Rectal smooth muscle tissue (tissue), 1 donor: ENCODE data around the gene RPS18.
A peak's percentile ranks its signal among the peaks of the same experiment; 100 is the strongest.
"Not testable (repeated sequence)": the region's sequence is repeated elsewhere in the genome, so short reads cannot be mapped to it uniquely, and the experiment has no call there.

ENCODE experiments used
- H3K27ac ChIP-seq: one replicate; pipeline ENCODE4 v1.7.0; 2013; ENCODE audit warnings: low read depth, low read length, inconsistent platforms
- H3K27me3 ChIP-seq: one replicate; pipeline ENCODE4 v1.7.0; 2013; ENCODE audit warnings: low read length; ENCODE audit not compliant: control insufficient read depth, insufficient read depth
- H3K36me3 ChIP-seq: one replicate; pipeline ENCODE4 v1.7.0; 2013; ENCODE audit warnings: low read length; ENCODE audit not compliant: control insufficient read depth, insufficient read depth
- H3K4me1 ChIP-seq: one replicate; pipeline ENCODE4 v1.7.0; 2013; ENCODE audit warnings: low read length; ENCODE audit not compliant: control insufficient read depth, insufficient read depth
- H3K4me3 ChIP-seq: one replicate; pipeline ENCODE4 v1.7.0; 2013; ENCODE audit warnings: low read length
- H3K9ac ChIP-seq: one replicate; pipeline ENCODE4 v1.7.0; 2013; ENCODE audit warnings: low read length

RPS18 gene

DNA sequence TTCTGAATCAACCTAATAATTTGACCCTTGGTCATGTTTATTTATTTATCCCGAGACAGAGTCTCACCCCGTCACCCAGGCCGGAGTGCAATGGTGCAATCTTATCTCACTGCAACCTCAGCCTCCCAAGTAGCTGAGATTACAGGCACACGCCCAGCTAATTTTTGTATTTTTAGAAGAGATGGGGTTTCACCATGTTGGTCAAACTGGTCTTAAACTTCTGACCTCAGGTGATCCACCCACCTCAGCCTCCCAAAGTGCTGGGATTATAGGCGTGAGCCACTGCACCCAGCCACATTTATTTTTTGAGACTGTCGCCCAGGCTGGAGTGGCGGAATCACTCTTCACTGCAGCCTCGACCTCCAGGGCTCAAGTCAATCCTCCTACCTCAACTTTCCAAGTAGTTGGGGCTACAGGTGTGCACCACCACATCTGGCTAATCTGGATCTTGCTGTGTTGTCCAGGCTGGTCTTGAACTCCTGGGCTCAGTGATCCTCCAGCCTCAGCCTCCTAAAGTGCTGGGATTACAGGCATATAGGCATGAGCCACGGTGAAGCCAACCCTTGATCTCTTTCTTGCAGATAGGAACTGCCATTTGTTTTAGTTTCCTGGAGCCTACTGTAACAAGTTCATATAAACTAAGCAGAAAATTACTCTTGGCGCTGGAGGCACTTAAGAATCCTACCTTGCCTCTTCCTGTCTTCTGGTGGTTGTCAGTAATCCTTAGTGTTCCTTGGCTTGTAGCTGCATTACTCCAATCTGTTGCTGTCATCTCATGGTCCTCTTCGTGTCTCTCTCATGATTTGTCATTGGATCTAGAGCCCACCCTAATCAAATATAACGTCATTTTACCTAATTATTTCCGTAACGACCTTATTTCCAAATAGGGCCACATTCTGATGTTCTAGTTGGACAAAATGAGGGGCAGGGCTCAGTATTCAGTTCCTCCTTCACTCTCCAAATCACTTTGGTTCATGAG is 2.3 kb downstream of the RPS18 start:
- peak overlapping the region; percentile 6 for H3K4me3 ChIP-seq
- H3K36me3 ChIP-seq, result peaks cover 23% of the 10 kb centered on the region
- H3K27ac ChIP-seq, result no peak overlapping the region

DNA sequence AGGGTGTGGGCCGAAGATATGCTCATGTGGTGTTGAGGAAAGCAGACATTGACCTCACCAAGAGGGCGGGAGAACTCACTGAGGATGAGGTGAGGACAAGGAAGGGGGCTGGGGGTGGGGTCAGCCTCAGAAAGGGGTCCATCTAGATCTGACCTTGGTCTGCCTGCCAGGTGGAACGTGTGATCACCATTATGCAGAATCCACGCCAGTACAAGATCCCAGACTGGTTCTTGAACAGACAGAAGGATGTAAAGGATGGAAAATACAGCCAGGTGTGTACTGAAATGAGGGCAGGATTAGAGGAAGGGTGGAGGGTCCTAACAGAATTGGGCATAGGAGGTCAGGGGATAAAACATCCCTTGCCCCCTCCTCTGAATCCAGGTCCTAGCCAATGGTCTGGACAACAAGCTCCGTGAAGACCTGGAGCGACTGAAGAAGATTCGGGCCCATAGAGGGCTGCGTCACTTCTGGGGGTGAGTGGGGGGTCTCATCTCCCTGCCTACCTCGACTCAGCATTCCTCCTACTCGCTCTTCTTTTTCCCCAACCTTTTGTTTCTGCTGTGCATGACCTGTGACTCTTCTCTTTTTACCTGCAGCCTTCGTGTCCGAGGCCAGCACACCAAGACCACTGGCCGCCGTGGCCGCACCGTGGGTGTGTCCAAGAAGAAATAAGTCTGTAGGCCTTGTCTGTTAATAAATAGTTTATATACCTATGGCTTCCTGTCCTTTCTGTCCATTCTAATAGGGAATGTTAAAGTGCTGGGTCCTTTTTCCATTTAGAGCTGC is 4.1 kb downstream of the RPS18 start:
- Histone ChIP-seq H3K4me3 (peak overlapping the region; percentile 83), H3K36me3 (peaks cover 28% of the 10 kb centered on the region), H3K4me1 (peaks cover 29% of the 10 kb centered on the region), H3K27ac (peak overlapping the region; percentile 87)
- not testable (repeated sequence) for H3K9ac ChIP-seq, H3K27me3 ChIP-seq

More for the DNA sequence above, 2.3 kb downstream of the RPS18 start:
- Histone ChIP-seq H3K27me3 (no peaks in the 10 kb centered on the region), H3K9ac (no peak overlapping the region), H3K4me1 (peaks cover 31% of the 10 kb centered on the region)

DNA sequence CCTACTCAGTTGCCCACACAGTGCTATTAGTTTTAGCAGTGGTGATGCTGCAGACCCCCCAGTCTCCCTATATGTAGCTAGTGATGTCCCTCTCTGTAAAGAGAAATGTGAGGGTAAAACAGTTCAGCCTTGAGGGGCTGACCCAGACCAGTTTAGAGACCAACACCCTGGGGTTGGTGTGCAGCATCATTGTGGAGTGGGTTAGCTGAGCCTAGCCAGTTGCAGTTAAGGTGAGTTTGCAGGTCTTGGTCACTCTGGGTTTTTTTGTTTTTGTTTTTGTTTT is 4.6 kb downstream of the RPS18 start:
- peaks cover 28% of the 10 kb centered on the region for H3K36me3 ChIP-seq
- H3K27me3 ChIP-seq, result no peaks in the 10 kb centered on the region
- H3K4me3 ChIP-seq, result peak overlapping the region; percentile 83
- H3K4me1 ChIP-seq, result peaks cover 27% of the 10 kb centered on the region
- H3K9ac ChIP-seq, result peak overlapping the region; percentile 2
- H3K27ac ChIP-seq, result peak overlapping the region; percentile 87

DNA sequence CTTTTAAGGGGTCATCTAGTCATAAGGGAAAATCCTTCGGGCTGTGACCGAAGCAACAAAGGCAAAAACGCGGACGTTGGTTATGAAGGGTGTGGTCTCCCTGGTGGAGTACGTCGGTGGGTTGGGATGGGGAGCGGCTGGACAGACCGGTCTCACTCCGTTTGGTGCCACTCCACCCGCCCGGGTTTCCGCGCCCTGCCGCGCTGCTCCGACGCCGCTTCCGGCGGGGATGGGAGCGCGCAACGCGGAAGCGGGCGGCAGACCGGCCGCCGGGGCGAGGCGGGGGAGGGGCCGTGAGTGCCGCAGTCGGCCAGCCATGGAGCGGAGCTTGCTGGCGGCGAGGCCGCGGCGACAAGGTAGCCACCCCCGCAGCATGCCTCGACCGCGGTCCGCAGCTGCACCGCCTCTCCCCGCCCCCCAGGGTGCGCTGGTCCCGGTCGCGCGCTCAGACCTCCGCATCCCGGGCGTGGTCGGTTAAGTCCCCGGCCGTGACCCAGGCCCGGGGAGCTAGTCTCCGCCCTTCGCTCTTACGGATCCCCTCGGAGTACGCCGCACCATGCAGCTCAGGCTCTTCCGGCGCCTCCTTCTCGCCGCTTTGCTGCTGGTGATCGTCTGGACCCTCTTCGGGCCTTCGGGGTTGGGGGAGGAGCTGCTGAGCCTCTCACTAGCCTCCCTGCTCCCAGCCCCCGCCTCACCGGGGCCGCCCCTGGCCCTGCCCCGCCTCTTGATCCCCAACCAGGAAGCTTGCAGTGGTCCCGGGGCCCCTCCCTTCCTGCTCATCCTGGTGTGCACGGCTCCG is 5.2 kb downstream of the RPS18 start, which contains the start of gene B3GALT4:
Gene B3GALT4 (plus strand): TSS at position 260 of the 799 bp plus-strand sequence. CDS start 297 bp downstream, at position 557.
- peaks cover 27% of the 10 kb centered on the region for H3K4me1 ChIP-seq
- H3K27me3 ChIP-seq, result no peaks in the 10 kb centered on the region
- peak within 1 kb of the TSS; percentile 87 for H3K27ac ChIP-seq
- H3K9ac ChIP-seq, result peak within 1 kb of the TSS; percentile 75
- peak within 1 kb of the TSS; percentile 83 for H3K4me3 ChIP-seq
- H3K36me3 ChIP-seq, result peaks cover 28% of the 10 kb centered on the region

DNA sequence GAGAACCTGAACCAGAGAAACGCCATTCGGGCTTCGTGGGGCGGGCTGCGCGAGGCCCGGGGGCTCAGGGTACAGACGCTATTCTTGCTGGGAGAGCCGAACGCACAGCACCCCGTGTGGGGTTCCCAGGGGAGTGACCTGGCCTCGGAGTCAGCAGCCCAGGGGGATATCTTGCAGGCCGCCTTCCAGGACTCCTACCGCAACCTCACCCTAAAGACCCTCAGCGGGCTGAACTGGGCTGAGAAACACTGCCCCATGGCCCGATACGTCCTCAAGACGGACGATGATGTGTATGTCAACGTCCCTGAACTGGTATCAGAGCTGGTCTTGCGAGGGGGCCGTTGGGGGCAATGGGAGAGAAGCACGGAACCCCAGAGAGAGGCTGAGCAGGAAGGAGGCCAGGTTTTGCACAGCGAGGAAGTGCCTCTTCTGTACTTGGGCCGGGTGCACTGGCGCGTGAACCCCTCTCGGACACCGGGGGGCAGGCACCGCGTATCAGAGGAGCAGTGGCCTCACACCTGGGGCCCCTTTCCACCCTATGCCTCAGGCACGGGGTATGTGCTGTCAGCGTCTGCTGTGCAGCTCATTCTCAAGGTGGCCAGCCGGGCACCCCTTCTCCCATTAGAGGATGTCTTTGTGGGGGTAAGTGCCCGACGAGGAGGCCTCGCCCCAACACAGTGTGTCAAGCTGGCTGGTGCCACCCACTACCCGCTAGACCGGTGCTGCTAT is 6.0 kb downstream of the RPS18 start:
- H3K4me1 ChIP-seq, result peaks cover 20% of the 10 kb centered on the region
- H3K36me3 ChIP-seq, result peaks cover 30% of the 10 kb centered on the region
- no peaks in the 10 kb centered on the region for H3K27me3 ChIP-seq
- peak overlapping the region; percentile 75 for H3K9ac ChIP-seq
- H3K4me3 ChIP-seq, result peak overlapping the region; percentile 83
- H3K27ac ChIP-seq, result peak overlapping the region; percentile 87

DNA sequence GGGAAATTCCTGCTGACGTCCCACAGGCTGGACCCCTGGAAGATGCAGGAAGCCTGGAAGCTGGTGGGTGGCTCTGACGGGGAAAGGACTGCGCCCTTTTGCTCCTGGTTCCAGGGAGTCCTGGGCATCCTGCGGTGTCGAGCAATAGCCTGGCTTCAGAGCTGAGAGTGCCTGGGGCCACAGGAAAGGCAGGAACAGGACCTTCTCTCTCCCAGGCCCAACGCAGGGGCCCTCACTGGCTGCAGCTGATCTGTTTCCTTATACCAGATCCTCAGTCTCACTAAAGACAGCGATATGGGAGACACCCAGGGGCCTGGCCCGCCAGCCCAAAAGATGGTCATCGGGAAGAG is 6.5 kb downstream of the RPS18 start:
- H3K4me3 ChIP-seq, result no peak overlapping the region
- no peaks in the 10 kb centered on the region for H3K27me3 ChIP-seq
- peaks cover 30% of the 10 kb centered on the region for H3K36me3 ChIP-seq
- peaks cover 15% of the 10 kb centered on the region for H3K4me1 ChIP-seq
- H3K9ac ChIP-seq, result no peak overlapping the region
- no peak overlapping the region for H3K27ac ChIP-seq

DNA sequence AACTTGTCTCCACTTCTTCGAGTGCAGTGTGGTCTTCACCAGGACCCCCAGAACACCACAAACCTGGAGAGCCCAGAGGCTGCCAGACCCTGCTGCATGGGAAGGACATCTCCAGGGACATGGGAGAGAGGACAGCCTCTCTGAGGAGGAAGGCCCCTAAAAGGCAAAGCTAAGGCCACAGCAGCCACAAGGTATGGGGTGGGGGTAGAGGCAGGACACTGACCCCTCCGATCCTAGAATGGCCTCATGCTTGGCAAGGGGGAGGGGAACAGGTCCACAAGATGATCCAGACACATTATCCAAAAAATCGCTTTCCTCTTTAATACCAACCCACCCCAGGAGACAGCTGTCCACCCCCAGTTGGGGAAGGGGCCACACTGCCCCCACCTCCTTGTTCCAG is 6.9 kb downstream of the RPS18 start:
- H3K9ac ChIP-seq, result no peak overlapping the region
- peaks cover 30% of the 10 kb centered on the region for H3K36me3 ChIP-seq
- H3K27me3 ChIP-seq, result no peaks in the 10 kb centered on the region
- no peak overlapping the region for H3K4me3 ChIP-seq
- H3K27ac ChIP-seq, result no peak overlapping the region
- H3K4me1 ChIP-seq, result peaks cover 14% of the 10 kb centered on the region

DNA sequence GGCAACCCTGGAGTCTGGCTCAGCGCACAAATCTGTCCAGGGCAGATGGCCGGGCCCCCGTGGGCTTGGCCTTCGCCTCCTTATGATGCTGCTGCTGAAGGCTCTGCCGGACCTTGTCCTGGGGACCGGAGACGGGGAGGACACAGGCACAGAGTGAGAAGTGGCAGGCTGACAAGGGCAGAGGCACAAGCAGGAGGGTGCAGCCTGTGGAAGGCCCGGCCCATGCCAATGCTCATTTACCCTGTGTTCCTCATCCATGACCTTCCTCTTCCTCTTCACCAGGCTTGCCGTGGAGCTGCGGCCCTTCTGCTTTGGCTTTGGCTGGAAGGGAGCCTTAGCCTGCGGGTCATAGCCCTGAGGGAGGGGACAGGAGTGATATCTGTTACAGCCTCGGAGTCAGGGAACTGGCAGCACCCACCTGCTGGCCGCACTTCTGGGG is 7.4 kb downstream of the RPS18 start:
- no peak overlapping the region for H3K27ac ChIP-seq

DNA sequence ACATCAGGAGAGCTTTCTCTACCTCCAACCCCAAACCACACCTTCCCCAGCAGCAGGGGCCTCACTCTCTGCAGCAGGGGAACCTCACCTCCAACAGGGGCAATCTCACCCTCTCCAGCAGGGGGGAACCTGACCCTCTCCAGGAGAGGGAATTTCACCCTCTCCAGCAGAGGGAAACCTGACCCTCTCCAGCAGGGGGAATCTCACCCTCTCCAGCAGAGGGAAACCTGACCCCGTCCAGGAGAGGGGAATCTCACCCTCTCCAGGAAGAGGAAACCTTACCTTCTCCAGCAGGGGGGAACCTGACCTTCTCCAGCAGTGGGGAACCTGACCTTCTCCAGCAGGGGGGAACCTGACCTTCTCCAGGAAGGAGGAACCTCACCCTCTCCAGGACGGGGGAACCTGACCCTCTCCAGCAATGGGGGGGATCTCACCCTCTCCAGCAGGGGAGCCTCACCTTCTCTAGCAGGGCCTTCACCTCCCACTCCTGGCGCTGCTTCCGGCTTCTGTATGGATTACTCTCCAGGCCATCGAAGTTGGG is 8.2 kb downstream of the RPS18 start:
- peaks cover 23% of the 10 kb centered on the region for H3K36me3 ChIP-seq
- no peak overlapping the region for H3K27ac ChIP-seq
- H3K27me3 ChIP-seq, result no peaks in the 10 kb centered on the region
- peaks cover 10% of the 10 kb centered on the region for H3K4me1 ChIP-seq
- H3K4me3 ChIP-seq, result no peak overlapping the region
- no peak overlapping the region for H3K9ac ChIP-seq

More for the DNA sequence above, 7.4 kb downstream of the RPS18 start:
- Histone ChIP-seq H3K4me3 (no peak overlapping the region), H3K4me1 (peaks cover 10% of the 10 kb centered on the region), H3K9ac (no peak overlapping the region), H3K36me3 (peaks cover 27% of the 10 kb centered on the region), H3K27me3 (no peaks in the 10 kb centered on the region)

DNA sequence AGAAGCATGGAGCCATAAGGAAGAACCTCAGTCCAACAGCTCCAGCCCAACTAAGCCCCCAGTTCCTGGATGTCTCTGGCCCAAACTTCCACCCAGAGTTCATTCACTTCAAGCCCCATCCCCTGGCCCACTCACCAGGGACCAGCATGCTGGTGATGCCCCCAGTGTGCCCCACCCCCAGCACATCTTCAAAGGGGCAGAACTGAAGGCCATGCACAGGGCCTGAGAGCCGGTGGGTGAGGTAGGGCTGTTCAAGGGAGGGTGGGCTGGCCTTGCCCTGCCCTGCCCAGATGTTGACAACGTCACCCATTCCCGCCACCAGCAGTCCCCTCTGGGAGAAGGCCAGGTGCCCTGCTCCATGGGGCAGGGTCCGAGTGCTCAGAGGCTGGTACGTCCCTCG is 8.7 kb downstream of the RPS18 start:
- no peak overlapping the region for H3K4me3 ChIP-seq
- H3K4me1 ChIP-seq, result peaks cover 10% of the 10 kb centered on the region
- no peak overlapping the region for H3K27ac ChIP-seq
- H3K9ac ChIP-seq, result no peak overlapping the region
- no peaks in the 10 kb centered on the region for H3K27me3 ChIP-seq
- peaks cover 22% of the 10 kb centered on the region for H3K36me3 ChIP-seq

DNA sequence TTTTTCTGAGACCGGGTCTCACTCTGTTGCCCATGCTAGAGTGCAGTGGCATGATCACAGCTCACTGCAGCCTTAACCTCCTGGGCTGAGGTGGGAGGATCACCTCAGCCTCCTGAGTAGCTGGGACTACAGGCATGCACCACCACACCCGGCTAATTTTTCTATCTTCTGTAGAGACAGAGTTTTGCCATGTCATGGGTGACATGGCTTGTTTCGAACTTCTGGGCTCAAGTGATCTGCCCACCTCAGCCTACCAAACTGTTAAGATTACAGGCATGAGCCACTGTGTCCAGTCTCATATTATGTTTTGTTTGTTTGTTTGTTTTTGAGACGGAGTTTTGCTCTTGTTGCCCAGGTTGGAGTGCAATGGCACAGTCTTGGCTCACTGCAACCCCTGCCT is 13.3 kb downstream of the RPS18 start:
- not testable (repeated sequence) for H3K27me3 ChIP-seq, H3K36me3 ChIP-seq, H3K4me3 ChIP-seq, H3K27ac ChIP-seq, H3K9ac ChIP-seq
- peaks cover 16% of the 10 kb centered on the region for H3K4me1 ChIP-seq
